Uterus (tissue), 4 donors: ENCODE data around the gene FRMD5. TPM values are rescaled to one million over a fixed set of nuclear protein-coding genes. Genes with fewer than 3 reads are reported as not detected.

Source experiments
- DNase-seq, 2 donors: peaks; one replicate each; pipeline ENCODE4 v3.0.0-alpha.2; 2019 to 2020
- H3K27ac ChIP-seq, 2 donors: fragments of 200-600 bp; sonication (generic); 1 replicate in 1 of 2; 2 replicates in 1 of 2; pipeline ENCODE4 v1.5.1; 2016 to 2018
- H3K27me3 ChIP-seq, 2 donors: fragments of 200-600 bp; sonication (generic); one replicate each; pipeline ENCODE4 v1.5.1; 2018 to 2019; ENCODE audit warnings: control low read depth in 1 of 2
- H3K36me3 ChIP-seq, 2 donors: fragments of 200-600 bp; sonication (generic); one replicate each; pipeline ENCODE4 v1.5.1; 2019; ENCODE audit warnings: control low read depth in 1 of 2
- H3K4me1 ChIP-seq, 2 donors: fragments of 200-600 bp; sonication (generic); one replicate each; pipeline ENCODE4 v1.5.1; 2018 to 2019; ENCODE audit warnings: control low read depth in 1 of 2
- H3K4me3 ChIP-seq, 2 donors: fragments of 200-600 bp; sonication (generic); 1 replicate in 1 of 2; 2 replicates in 1 of 2; pipeline ENCODE4 v1.5.1; 2018 to 2019; ENCODE audit warnings: mild to moderate bottlenecking in 1 of 2
- H3K9me3 ChIP-seq, 2 donors: fragments of 200-600 bp; sonication (generic); one replicate each; pipeline ENCODE4 v1.5.1; 2019; ENCODE audit warnings: control low read depth in 1 of 2
- CTCF ChIP-seq, 4 experiments: fragments of 200-600 bp in 2 of 4; fragments of 450-650 bp in 2 of 4; sonication (generic) in 2 of 4; IDR thresholded peaks; one replicate each; pipeline ENCODE4 v1.5.1; 2016 to 2019; ENCODE audit warnings: antibody characterized with exemption in 4 of 4, mild to moderate bottlenecking in 2 of 4, moderate library complexity in 1 of 4
- POLR2A ChIP-seq, 2 donors: fragments of 450-650 bp; IDR thresholded peaks; one replicate each; pipeline ENCODE4 v1.6.1; 2016; ENCODE audit warnings: antibody characterized with exemption in 2 of 2, mild to moderate bottlenecking in 1 of 2, moderate library complexity in 1 of 2
- intact Hi-C: fragments of 100-400 bp; cut with DNase I; formaldehyde crosslinking; loops from one replicate; pipeline ENCODE4 v1.15.1; 2023; ENCODE audit warnings: low total_unique reads
- total RNA-seq, 4 donors: library from RNA; depleted of rRNA in 3 of 4; stranded (reverse); fragments of >200 nt in 3 of 4; gene quantifications; one replicate each; pipeline versions ENCODE4 v1.1.0 to v1.2.4, GENCODE V29; 2014 to 2023
- donor health status: DM: yes; HTN: yes; CAD: no.

The FRMD5 gene
- total RNA-seq, 4 donors from 2014 or later: 0.37 to 1.0 TPM; not detected in 2

- H3K27ac ChIP-seq: no peak overlapping the region
- TF ChIP-seq CTCF (IDR thresholded peaks at IDR 0.05): no peak
- TF ChIP-seq POLR2A (IDR thresholded peaks at IDR 0.05): no peak
- intact Hi-C loops: no loop called here
- no peak overlapping the region for H3K4me3 ChIP-seq
- H3K27me3 ChIP-seq: no peaks in the 10 kb centered on the region
- H3K4me1 ChIP-seq: no peaks in the 10 kb centered on the region
- DNase-seq: no peak
- no peaks in the 10 kb centered on the region for H3K9me3 ChIP-seq
- H3K36me3 ChIP-seq: peaks cover 0 to 3% of the 10 kb centered on the region in 2 donors
These were observed 110.9 kb downstream of the FRMD5 start for GRCh38 chr15:44084171-44084570.

GRCh38 chr15:44082558-44083157, 112.4 kb downstream of the FRMD5 start:
- Histone ChIP-seq H3K27ac (no peak overlapping the region), H3K27me3 (no peaks in the 10 kb centered on the region), H3K36me3 (peaks cover 0 to 3% of the 10 kb centered on the region in 2 donors), H3K4me3 (no peak overlapping the region), H3K4me1 (no peaks in the 10 kb centered on the region), H3K9me3 (no peaks in the 10 kb centered on the region)
- DNase-seq: no peak
- intact Hi-C loops: no loop called here
- no peak for TF ChIP-seq POLR2A (IDR thresholded peaks at IDR 0.05)
- TF ChIP-seq CTCF (IDR thresholded peaks at IDR 0.05): no peak

- H3K36me3 ChIP-seq: peaks cover 0 to 3% of the 10 kb centered on the region in 2 donors
- no peak overlapping the region for H3K4me3 ChIP-seq
- H3K27ac ChIP-seq: no peak overlapping the region
- TF ChIP-seq POLR2A (IDR thresholded peaks at IDR 0.05): no peak
- no peak for TF ChIP-seq CTCF (IDR thresholded peaks at IDR 0.05)
- H3K27me3 ChIP-seq: no peaks in the 10 kb centered on the region
- DNase-seq: no peak
- intact Hi-C loops: no loop called here
- H3K4me1 ChIP-seq: no peaks in the 10 kb centered on the region
- no peaks in the 10 kb centered on the region for H3K9me3 ChIP-seq
These were observed 113.8 kb downstream of the FRMD5 start for GRCh38 chr15:44081026-44082013.

- Histone ChIP-seq H3K9me3 (no peaks in the 10 kb centered on the region), H3K4me1 (no peaks in the 10 kb centered on the region), H3K27me3 (no peaks in the 10 kb centered on the region), H3K36me3 (peaks cover 0 to 3% of the 10 kb centered on the region in 2 donors), H3K4me3 (no peak overlapping the region), H3K27ac (no peak overlapping the region)
- TF ChIP-seq CTCF (IDR thresholded peaks at IDR 0.05) (no peak), POLR2A (IDR thresholded peaks at IDR 0.05) (no peak)
- intact Hi-C loops: no loop called here
- no peak for DNase-seq
These were observed 119.5 kb downstream of the FRMD5 start for GRCh38 chr15:44075535-44075934.

- no peak overlapping the region for H3K4me3 ChIP-seq
- intact Hi-C loops: no loop called here
- no peaks in the 10 kb centered on the region for H3K9me3 ChIP-seq
- no peak for TF ChIP-seq POLR2A (IDR thresholded peaks at IDR 0.05)
- TF ChIP-seq CTCF (IDR thresholded peaks at IDR 0.05): no peak
- no peaks in the 10 kb centered on the region for H3K27me3 ChIP-seq
- no peaks in the 10 kb centered on the region for H3K36me3 ChIP-seq
- H3K27ac ChIP-seq: no peak overlapping the region
- H3K4me1 ChIP-seq: no peaks in the 10 kb centered on the region
- no peak for DNase-seq
These were observed 125.6 kb downstream of the FRMD5 start for GRCh38 chr15:44069489-44069888.
